Right lobe of liver (tissue), 6 donors: ENCODE data around the gene C18orf63. TPM values are rescaled to one million over a fixed set of nuclear protein-coding genes. Genes with fewer than 3 reads are reported as not detected.
"Not testable (repeated sequence)": the region's sequence is repeated elsewhere in the genome, so short reads cannot be mapped to it uniquely, and the experiment has no call there.

Source experiments
- ATAC-seq, 4 donors: fragments of 200-7000 bp; cut with Tn5 transposase; one replicate each; pipeline ENCODE4 v1.9.1; 2020; ENCODE audit warnings: mild to moderate bottlenecking in 4 of 4, moderate library complexity in 4 of 4
- DNase-seq, 3 donors: peaks; one replicate each; pipeline ENCODE4 v3.0.0-alpha.2; 2020
- H3K27ac ChIP-seq, 3 donors: fragments of 200-600 bp; one replicate each; pipeline ENCODE4 v1.8.0; 2022
- H3K27me3 ChIP-seq, 2 donors: fragments of 200-600 bp; one replicate each; pipeline ENCODE4 v1.8.0; 2022
- H3K36me3 ChIP-seq, 4 donors: fragments of 200-600 bp; sonication (generic) in 1 of 4; one replicate each; pipeline versions ENCODE4 v1.5.1 to v1.8.0; 2017 to 2022; ENCODE audit warnings: control low read depth in 1 of 4
- H3K4me1 ChIP-seq, 4 donors: fragments of 200-600 bp; sonication (generic) in 1 of 4; one replicate each; pipeline versions ENCODE4 v1.5.1 to v1.8.0; 2017 to 2022; ENCODE audit warnings: control low read depth in 1 of 4
- H3K4me3 ChIP-seq, 3 donors: fragments of 200-600 bp; one replicate each; pipeline ENCODE4 v1.8.0; 2022
- H3K9me3 ChIP-seq, 4 donors: fragments of 200-600 bp; sonication (generic) in 1 of 4; one replicate each; pipeline versions ENCODE4 v1.5.1 to v1.8.0; 2017 to 2022; ENCODE audit warnings: control low read depth in 1 of 4
- POLR2A ChIP-seq: fragments of 450-650 bp; IDR thresholded peaks from one replicate; pipeline ENCODE4 v1.6.1; 2017; ENCODE audit warnings: antibody characterized with exemption, mild to moderate bottlenecking
- WGBS: methylation state at CpG from one replicate; pipeline ENCODE4 v1.1.6; 2018; ENCODE audit warnings: low coverage, low lambda C conversion rate; ENCODE audit not compliant: insufficient coverage; ENCODE audit errors: missing lambda C conversion rate; 5-methylcytosine and 5-hydroxymethylcytosine counted together
- intact Hi-C, 2 donors: fragments of 100-400 bp; cut with DNase I; formaldehyde crosslinking; loops; one replicate each; pipeline versions ENCODE4 v1.11.2 to v1.14.1; 2022
- total RNA-seq, 6 experiments: library from RNA; depleted of rRNA in 2 of 6; stranded (reverse); fragments of >200 nt in 2 of 6; fragmentation: NEBNext Ultra II Directional in 3 of 6; extraction: Animal tissue kit (Norgen Biotek cat#: 25700) in 3 of 6; gene quantifications; one replicate each; pipeline versions ENCODE4 v1.1.0 to v1.2.4, GENCODE V29; 2016 to 2023
- TF ChIP-seq, protein P1 (sequence below), 4 donors: fragments of 200-600 bp in 3 of 4; fragments of 450-650 bp in 1 of 4; IDR thresholded peaks; one replicate each; pipeline versions ENCODE4 v1.5.1 to v1.8.0; 2016 to 2022; ENCODE audit warnings: antibody characterized with exemption in 4 of 4, mild to moderate bottlenecking in 2 of 4
- donor health status: DM: no; HTN: yes; CAD: no.
- donor health status: DM: no; HTN: no; CAD: no.
- donor health status: DM: no; HTN: no; CAD: no.
- donor health status: DM: no; HTN: yes; CAD: no.
- donor health status: DM: no; HTN: yes; CAD: no.

C18orf63 gene
- total RNA-seq, 6 experiments from 2014 or later: not detected

DNA sequence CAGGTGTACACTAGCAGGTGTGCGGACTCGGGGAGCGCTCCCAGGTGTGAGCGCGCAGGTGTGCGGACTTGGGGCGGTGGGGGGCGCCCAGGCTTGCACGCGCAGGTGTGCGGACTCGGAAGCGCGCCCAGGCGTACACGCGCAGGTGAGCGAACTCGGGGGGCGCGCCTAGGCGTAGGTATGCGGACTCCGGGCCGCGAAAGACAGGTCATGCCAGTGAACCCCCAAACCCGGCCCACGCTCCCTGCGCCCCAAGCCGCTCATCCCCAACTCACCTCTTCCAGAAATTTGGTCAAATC is 24.2 kb upstream of the C18orf63 start:
- Histone ChIP-seq H3K4me3 (peak overlapping the region; percentile 95 to 98 (median 95)), H3K27ac (peak overlapping the region; percentile 89 to 95 (median 95)), H3K4me1 (peaks cover 0 to 8% (median 4%) of the 10 kb centered on the region in 4 donors), H3K27me3 (no peaks in the 10 kb centered on the region), H3K9me3 (no peaks in the 10 kb centered on the region), H3K36me3 (no peaks in the 10 kb centered on the region)
- no peak for DNase-seq
- intact Hi-C loops: no loop called here
- WGBS: no CpG with 5 or more reads among the region's 30 CpGs
- peak; percentile 0 to 7 (median 0) for ATAC-seq
- no peak for TF ChIP-seq POLR2A
- TF ChIP-seq, protein P1, sequence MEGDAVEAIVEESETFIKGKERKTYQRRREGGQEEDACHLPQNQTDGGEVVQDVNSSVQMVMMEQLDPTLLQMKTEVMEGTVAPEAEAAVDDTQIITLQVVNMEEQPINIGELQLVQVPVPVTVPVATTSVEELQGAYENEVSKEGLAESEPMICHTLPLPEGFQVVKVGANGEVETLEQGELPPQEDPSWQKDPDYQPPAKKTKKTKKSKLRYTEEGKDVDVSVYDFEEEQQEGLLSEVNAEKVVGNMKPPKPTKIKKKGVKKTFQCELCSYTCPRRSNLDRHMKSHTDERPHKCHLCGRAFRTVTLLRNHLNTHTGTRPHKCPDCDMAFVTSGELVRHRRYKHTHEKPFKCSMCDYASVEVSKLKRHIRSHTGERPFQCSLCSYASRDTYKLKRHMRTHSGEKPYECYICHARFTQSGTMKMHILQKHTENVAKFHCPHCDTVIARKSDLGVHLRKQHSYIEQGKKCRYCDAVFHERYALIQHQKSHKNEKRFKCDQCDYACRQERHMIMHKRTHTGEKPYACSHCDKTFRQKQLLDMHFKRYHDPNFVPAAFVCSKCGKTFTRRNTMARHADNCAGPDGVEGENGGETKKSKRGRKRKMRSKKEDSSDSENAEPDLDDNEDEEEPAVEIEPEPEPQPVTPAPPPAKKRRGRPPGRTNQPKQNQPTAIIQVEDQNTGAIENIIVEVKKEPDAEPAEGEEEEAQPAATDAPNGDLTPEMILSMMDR (IDR thresholded peaks at IDR 0.05): no peak

GRCh38 chr18:74291771-74292540 is 23.7 kb upstream of the C18orf63 start, which contains the start of gene CYB5A:
CYB5A (minus strand) TSS chr18:74291963; CDS start chr18:74291875, 88 bp downstream.
- TF ChIP-seq, protein P1 (IDR thresholded peaks at IDR 0.05): no peak
- TF ChIP-seq POLR2A: peak; percentile 87
- H3K36me3 ChIP-seq: no peaks in the 10 kb centered on the region
- H3K27ac ChIP-seq: peak within 1 kb of the TSS; percentile 89 to 95 (median 95)
- H3K4me1 ChIP-seq: peaks cover 0 to 8% (median 4%) of the 10 kb centered on the region in 4 donors
- H3K4me3 ChIP-seq: peak within 1 kb of the TSS; percentile 95 to 98 (median 95)
- intact Hi-C loops: no loop called here
- WGBS: 0% methylated on average over 13 of the region's 68 CpGs
- DNase-seq (peak; percentile 99 to 100 (median 100)), ATAC-seq (peak; percentile 84 to 95 (median 86))
- no peaks in the 10 kb centered on the region for H3K9me3 ChIP-seq
- H3K27me3 ChIP-seq: no peaks in the 10 kb centered on the region

DNA sequence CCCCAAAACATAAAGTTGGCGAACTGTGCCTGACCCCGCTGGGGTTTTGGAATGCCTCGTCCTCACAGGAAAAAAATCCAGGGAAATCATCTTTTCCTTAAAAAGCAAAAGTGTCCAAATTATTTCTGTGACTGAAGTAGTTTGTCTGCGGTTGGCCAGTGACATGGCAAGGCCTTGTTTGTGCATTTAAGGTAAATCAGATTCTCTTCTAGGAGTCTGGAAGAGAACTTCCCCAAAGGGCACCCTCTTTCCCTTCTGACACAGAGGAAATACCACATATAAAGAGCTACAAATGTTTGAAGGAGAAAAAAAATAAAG is 23.1 kb upstream of the C18orf63 start:
- DNase-seq: no peak
- Histone ChIP-seq H3K9me3 (no peaks in the 10 kb centered on the region), H3K27ac (peak overlapping the region; percentile 75 to 95 (median 78)), H3K4me3 (peak overlapping the region; percentile 95 to 98 (median 95)), H3K4me1 (peaks cover 0 to 8% (median 4%) of the 10 kb centered on the region in 4 donors), H3K36me3 (no peaks in the 10 kb centered on the region), H3K27me3 (no peaks in the 10 kb centered on the region)
- no peak for TF ChIP-seq POLR2A
- TF ChIP-seq, protein P1 (IDR thresholded peaks at IDR 0.05): no peak
- no peak for ATAC-seq
- intact Hi-C loops: no loop called here
- 3% methylated on average over 4 of the region's 4 CpGs for WGBS

DNA sequence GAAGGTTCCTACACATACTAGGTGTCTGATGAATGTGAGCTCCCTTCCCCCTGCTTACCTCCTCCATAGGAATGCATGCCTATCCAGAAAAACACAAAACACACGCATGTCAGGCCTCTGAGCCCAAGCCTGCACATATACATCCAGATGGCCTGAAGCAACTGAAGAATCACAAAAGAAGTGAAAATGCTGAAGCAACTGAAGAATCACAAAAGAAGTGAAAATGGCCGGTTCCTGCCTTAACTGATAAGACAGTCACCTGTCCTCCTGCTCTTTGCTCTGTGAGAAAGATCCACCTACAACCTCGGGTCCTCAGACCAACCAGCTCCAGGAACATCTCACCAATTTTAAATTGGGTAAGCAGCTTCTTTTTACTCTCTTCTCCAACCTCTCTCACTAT is 22.7 kb upstream of the C18orf63 start:
- H3K4me1 ChIP-seq, H3K36me3 ChIP-seq, intact Hi-C loops, H3K9me3 ChIP-seq, H3K27me3 ChIP-seq, ATAC-seq, DNase-seq: not testable (repeated sequence)
- H3K27ac ChIP-seq: peak overlapping the region; percentile 75 to 95 (median 78)
- whole genome bisulfite sequencing: 68% methylated on average over 3 of the region's 3 CpGs
- H3K4me3 ChIP-seq: peak overlapping the region in 1 of 3 donors; percentile 98

DNA sequence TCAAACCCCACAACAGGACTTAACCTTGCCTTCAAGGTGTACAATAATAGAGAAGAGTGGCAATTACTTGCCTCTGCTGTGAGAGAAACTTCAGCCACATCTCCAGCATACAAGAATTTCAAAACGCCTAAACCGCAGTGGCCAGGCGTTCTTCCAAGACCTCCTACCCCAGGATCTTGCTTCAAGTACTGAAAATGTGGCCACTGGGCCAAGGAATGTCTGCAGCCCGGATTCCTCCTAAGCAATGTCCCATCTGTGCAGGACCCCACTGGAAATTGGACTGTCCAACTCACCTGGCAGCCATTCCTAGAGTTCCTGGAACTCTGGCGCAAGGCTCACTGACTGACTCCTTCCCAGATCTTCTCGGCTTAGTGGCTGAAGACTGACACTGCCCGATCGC is 21.1 kb upstream of the C18orf63 start:
- Histone ChIP-seq H3K4me1 (peaks cover 0 to 8% (median 4%) of the 10 kb centered on the region in 4 donors), H3K27ac (no peak overlapping the region), H3K36me3 (no peaks in the 10 kb centered on the region), H3K9me3 (no peaks in the 10 kb centered on the region), H3K4me3 (no peak overlapping the region), H3K27me3 (no peaks in the 10 kb centered on the region)
- WGBS: 90% methylated on average over 2 of the region's 8 CpGs
- DNase-seq (no peak), ATAC-seq (no peak)
- no peak for TF ChIP-seq POLR2A
- TF ChIP-seq, protein P1 (IDR thresholded peaks at IDR 0.05): no peak
- intact Hi-C loops: no loop called here
